Anterior cingulate cortex (tissue), 58 donors: ENCODE data around the gene SND1.
A peak's percentile ranks its signal among the peaks of the same experiment; 100 is the strongest.

Experiments used
- DNase-seq, 58 donors: peaks; one replicate each; lab custom pipeline; 2025; lab: John Stamatoyannopoulos, UW

The SND1 gene

GRCh38 chr7:128115821-128116723 lies 464.1 kb downstream of the SND1 start:
- no peak for DNase-seq

DNA sequence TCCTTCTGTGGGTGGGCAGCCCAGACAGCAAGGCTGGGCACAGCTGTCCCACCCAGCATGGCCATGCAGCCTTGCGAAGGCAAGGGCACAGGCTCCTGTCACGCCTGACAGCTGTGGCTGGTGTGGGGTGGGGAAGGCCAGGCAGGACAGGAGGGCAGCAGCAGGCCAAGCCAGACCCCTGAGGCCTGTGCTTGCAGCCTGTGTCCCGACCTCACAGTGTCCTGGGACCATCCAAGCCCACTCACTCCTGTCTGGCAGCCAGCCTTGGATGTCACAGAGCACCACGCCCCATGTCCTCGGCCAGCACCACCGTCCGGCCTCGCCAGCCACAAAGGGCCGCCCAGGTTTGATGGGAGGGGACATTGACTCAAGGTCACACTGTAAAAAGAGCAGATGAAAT lies 464.7 kb downstream of the SND1 start:
- no peak for DNase-seq

DNA sequence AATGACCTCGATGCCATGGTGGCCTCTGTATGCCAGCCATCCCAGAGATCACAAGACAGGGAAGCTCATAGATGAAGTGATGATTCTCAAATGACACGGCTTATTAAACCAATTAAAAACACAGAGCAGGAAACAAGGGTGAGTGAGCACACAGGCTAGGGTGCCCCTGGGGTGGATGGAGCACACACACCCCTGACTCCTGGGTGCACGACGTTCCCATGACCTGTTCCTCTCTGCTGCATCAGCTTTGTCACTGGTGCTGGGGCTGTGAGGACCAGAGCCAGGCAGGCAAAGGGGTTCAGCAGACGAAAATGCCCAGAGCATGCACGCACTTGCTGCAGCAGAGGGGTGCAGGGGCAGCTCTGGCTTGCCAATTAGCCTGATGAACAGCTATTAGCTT lies 465.7 kb downstream of the SND1 start:
- DNase-seq, result no peak

- DNase-seq, result no peak
These were observed 467.0 kb downstream of the SND1 start for GRCh38 chr7:128119036-128119435.

GRCh38 chr7:128120116-128120515 lies 468.1 kb downstream of the SND1 start:
- DNase-seq, result no peak

DNA sequence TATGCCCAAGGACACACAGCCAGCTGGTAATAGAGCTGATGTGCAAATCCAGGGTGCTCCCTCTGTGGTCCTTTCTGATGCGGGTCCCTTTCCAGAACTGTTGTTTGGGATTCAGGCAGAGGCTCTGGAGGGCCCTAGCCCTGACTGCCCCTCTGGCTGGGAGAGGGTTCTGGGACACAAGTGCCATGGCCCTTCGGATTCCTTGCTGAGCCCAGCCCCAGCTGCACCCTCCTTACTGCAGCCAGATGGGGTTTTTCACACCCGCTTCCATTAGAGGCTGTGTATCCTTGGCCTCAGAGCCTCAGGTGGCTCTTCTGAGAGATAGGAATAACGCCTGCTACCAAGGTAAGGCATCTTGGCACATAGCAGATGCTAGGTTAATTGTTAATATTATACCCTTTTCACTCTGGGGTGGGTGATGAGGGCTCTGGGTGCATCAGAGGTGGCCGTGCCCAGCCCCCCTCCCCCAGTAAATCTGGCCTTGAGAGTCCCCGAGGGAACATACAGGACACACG lies 469.0 kb downstream of the SND1 start:
- DNase-seq, result no peak

- peak in 4 of 58 donors; percentile 21 to 29 (median 27) for DNase-seq
These were observed 469.9 kb downstream of the SND1 start for GRCh38 chr7:128121711-128122530.

DNA sequence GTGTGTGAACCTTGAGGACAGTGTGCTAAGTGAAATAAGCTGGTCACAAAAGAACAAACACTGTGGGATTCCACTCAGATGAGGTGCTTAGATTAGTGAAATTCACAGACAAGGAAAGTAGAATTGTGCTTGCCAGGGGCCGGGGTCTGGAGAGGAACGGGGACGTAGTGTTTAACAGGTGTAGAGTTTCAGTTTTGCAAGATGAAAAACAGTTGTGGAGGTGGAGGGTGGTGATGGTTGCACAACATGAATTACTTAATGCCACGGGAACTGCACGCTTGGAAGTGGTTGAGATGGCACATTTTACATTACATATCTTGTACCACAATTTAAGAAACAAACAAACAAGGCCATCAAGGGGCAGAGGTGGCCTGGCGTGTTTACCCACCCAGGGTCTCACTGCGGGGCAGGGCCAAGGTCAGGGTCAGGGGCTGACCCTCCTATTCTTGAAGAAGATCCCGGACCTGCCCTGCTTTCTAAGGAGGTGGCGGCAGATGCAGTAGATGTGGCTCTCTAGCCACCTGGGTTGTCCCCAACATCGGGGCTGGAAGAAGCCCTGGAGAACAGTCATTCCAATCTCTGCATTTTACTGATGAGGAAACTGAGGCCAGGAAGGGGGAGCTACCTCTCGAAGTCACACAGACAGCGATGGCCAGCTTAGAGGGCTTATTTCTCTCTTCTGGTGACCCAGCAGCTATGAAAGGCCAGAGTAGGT lies 470.7 kb downstream of the SND1 start:
- DNase-seq, result no peak

DNA sequence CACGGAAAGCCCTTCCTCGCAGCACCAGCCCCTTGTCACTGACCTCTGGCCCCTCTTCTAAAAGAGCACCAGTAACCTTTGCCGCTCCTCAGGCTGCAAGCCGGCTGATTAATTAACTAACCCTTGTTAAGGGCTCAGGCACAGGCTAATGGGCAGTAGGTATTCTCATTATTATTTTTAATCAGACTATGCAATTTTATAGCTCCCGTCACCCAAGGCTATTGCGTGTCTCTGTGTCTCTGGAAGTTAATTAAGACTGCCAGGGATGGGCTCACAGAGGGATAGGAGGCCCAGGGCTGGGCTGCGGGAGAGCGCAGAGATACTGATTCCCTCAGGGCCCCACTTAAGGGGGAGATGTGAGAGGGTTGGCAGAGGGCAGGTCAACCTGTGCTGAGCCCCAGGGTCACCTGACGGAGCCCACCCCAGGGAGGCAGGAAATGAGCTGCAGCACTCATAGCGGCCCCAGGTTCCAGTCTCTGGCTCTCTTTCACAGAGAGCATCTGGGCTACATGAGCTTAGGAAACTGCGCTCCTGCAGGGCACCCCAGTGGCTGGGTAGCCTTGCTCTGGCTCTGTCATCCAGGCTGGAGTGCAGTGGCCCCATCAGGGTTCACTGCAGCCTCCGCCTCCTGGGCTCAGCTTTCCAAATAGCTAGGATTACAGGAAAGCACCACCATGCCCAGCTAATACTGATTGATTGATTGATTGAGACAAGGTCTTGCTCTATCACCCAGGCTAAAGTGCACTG lies 471.5 kb downstream of the SND1 start:
- no peak for DNase-seq

GRCh38 chr7:128124786-128125185 lies 472.8 kb downstream of the SND1 start:
- DNase-seq, result no peak

GRCh38 chr7:128125816-128126215 lies 473.8 kb downstream of the SND1 start:
- DNase-seq, result no peak

DNA sequence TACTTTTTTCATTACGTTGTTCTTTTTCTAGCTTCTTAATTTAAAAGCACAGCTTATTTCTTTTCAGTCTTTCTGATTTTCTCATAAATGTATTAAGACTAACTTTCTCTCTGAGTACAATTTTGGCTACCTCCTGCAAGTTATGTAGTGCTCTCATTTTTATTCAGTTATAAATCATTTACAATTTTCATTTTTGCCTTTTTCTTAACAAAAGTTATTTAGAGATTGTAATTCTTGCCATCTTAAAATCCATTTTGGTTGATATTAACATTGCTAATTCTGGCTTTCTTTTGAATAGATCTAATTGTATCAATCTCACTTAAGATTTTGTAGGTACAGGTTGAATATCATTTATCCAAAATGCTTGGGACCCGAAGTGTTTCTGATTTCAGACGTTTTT lies 476.4 kb downstream of the SND1 start:
- DNase-seq, result no peak

- no peak for DNase-seq
These were observed 477.4 kb downstream of the SND1 start for GRCh38 chr7:128129224-128129864.

DNA sequence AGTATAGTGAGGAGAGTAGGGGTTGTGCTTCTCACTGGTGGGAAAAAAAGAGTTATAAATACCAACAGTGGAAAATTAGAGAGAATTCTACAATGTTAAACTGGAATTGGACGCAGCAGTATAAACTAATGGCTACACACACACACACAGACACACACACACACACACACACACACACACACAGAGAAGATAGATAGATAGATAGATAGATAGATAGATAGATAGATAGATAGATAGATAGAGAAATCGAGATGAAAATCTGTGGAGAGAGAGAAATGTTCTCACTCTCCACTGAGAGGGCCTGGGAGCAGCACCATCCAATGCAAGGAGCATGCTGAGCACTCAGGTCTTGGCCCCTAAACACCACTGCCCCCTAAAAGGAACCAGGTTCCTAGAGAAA lies 479.1 kb downstream of the SND1 start:
- DNase-seq, result no peak

GRCh38 chr7:128131731-128132130 lies 479.7 kb downstream of the SND1 start:
- DNase-seq, result no peak

DNA sequence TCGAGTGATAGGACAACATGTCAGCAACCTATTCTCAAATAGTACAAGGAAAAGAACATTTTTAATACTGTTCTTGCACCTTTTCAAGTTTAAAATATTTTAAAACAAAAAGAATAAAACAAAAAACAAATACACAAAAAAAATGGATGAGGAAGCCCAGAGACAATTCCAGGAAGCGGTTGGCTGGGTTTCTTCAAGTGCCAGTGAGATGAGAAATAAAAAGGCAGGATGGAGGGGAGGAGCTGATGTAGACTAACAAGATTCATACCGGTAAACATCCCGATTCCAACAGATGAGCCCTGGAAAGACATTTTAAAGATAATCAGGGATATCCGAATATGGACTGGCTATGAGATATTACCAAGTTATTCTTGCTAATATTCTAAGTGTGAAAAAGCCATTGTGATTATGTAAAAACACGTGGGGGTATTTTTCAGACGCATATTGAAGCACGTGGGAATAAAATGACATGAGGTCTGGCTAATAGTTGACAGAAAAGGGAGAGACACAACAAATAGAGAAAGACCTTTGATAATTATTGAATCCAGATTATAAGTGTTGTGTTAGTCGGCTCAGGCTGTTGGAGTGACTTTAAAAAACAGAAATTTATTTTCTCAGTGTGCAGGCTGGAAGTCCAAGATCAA lies 480.6 kb downstream of the SND1 start:
- no peak for DNase-seq

- DNase-seq, result no peak
These were observed 483.1 kb downstream of the SND1 start for GRCh38 chr7:128135159-128135514.

GRCh38 chr7:128135515-128136214 lies 483.7 kb downstream of the SND1 start:
- DNase-seq, result peak in 32 of 58 donors; percentile 5 to 79 (median 42)
